Neural cell (in vitro differentiated cells): Measurements from ENCODE around the gene LDAH. TPM values are rescaled to one million over a fixed set of nuclear protein-coding genes. Genes with fewer than 3 reads are reported as not detected.

Source experiments
- H2AFZ ChIP-seq: fragments of 200-600, 300-800 bp; sonication (generic), shearing (Covaris generic); 2 replicates; pipeline ENCODE4 v1.6.0; 2014; ENCODE audit warnings: low read depth, mild to moderate bottlenecking, antibody characterized with exemption, low read length, moderate library complexity
- H3F3A ChIP-seq: fragments of 200-600 bp; shearing (Covaris generic); 2 replicates; pipeline ENCODE4 v1.6.1; 2016; ENCODE audit warnings: mild to moderate bottlenecking, moderate library complexity, mixed read lengths, antibody characterized with exemption, low read length; ENCODE audit not compliant: insufficient read depth, poor library complexity, severe bottlenecking
- H3K27ac ChIP-seq: fragments of 200-600, 300-800 bp; sonication (generic), shearing (Covaris generic); 2 replicates; pipeline ENCODE4 v1.5.1; 2014; ENCODE audit warnings: mild to moderate bottlenecking, low read length, moderate library complexity
- H3K27me3 ChIP-seq: fragments of 300-800, 200-600 bp; sonication (generic), shearing (Covaris generic); 2 replicates; pipeline ENCODE4 v1.6.0; 2014; ENCODE audit warnings: mild to moderate bottlenecking, low read depth, low read length, moderate library complexity; ENCODE audit not compliant: insufficient read depth
- H3K36me3 ChIP-seq: fragments of 300-800, 200-600 bp; sonication (generic), shearing (Covaris generic); 2 replicates; pipeline ENCODE4 v1.5.1; 2014; ENCODE audit warnings: mild to moderate bottlenecking, antibody characterized with exemption, low read length, moderate library complexity; ENCODE audit not compliant: insufficient read depth
- H3K4me2 ChIP-seq: fragments of 300-800, 200-600 bp; sonication (generic), shearing (Covaris generic); 2 replicates; pipeline ENCODE4 v1.6.0; 2014; ENCODE audit warnings: mild to moderate bottlenecking, low read length
- H3K4me3 ChIP-seq: fragments of 300-800, 200-600 bp; sonication (generic), shearing (Covaris generic); 2 replicates; pipeline ENCODE4 v1.5.1; 2014; ENCODE audit warnings: mild to moderate bottlenecking, low read length, moderate library complexity
- H3K79me2 ChIP-seq: fragments of 200-600 bp; shearing (Covaris generic); replicated peaks from 2 replicates; pipeline ENCODE4 v1.6.0; 2014; ENCODE audit warnings: mild to moderate bottlenecking, low read length, moderate library complexity; ENCODE audit not compliant: insufficient read depth
- H3K9ac ChIP-seq: fragments of 300-800, 200-600 bp; sonication (generic), shearing (Covaris generic); 2 replicates; pipeline ENCODE4 v1.6.1; 2016; ENCODE audit warnings: mild to moderate bottlenecking, low read length, mixed read lengths
- H3K9me2 ChIP-seq: fragments of 200-600 bp; shearing (Covaris generic); 2 replicates; pipeline ENCODE4 v1.6.1; 2016; ENCODE audit warnings: mild to moderate bottlenecking, low read length, mixed read lengths; ENCODE audit not compliant: insufficient read depth
- H3K9me3 ChIP-seq: fragments of 200-600, 300-800 bp; sonication (generic), shearing (Covaris generic); 2 replicates; pipeline ENCODE4 v1.6.1; 2016; ENCODE audit warnings: mild to moderate bottlenecking, mixed run types, low read length, moderate library complexity, mixed read lengths
- H4K20me1 ChIP-seq: fragments of 200-600 bp; shearing (Covaris generic); 2 replicates; pipeline ENCODE4 v1.6.1; 2016; ENCODE audit warnings: mild to moderate bottlenecking, mixed run types; ENCODE audit not compliant: insufficient read depth
- CTCF ChIP-seq: fragments of 450-650 bp; IDR thresholded peaks from 2 replicates; pipeline ENCODE4 v1.5.1; 2014; ENCODE audit warnings: antibody characterized with exemption, mild to moderate bottlenecking, moderate library complexity; ENCODE audit not compliant: poor library complexity, severe bottlenecking
- EP300 ChIP-seq: fragments of 450-650 bp; conservative IDR thresholded peaks from 2 replicates; pipeline ENCODE4 v1.6.1; 2014; ENCODE audit warnings: antibody characterized with exemption, mild to moderate bottlenecking, moderate library complexity; ENCODE audit not compliant: poor library complexity, severe bottlenecking
- EZH2 ChIP-seq: fragments of 200-600, 300-800 bp; shearing (Covaris generic), sonication (generic); IDR thresholded peaks from 2 replicates; pipeline ENCODE4 v1.6.1; 2014; ENCODE audit warnings: antibody characterized with exemption, low read length, borderline replicate concordance, mild to moderate bottlenecking; ENCODE audit not compliant: insufficient read depth, poor library complexity, severe bottlenecking
- MXI1 ChIP-seq: fragments of 450-650 bp; conservative IDR thresholded peaks from 2 replicates; pipeline ENCODE4 v1.6.1; 2014; ENCODE audit warnings: antibody characterized with exemption, mild to moderate bottlenecking; ENCODE audit not compliant: poor library complexity, severe bottlenecking
- POLR2AphosphoS5 ChIP-seq: IDR thresholded peaks from 2 replicates; pipeline ENCODE4 v1.6.1; 2012
- RAD21 ChIP-seq: fragments of 450-650 bp; conservative IDR thresholded peaks from 2 replicates; pipeline ENCODE4 v1.6.1; 2014; ENCODE audit warnings: antibody characterized with exemption, mild to moderate bottlenecking, moderate library complexity
- REST ChIP-seq: IDR thresholded peaks from 2 replicates; pipeline ENCODE4 v1.6.1; 2012; ENCODE audit warnings: borderline replicate concordance
- SMC3 ChIP-seq: fragments of 450-650 bp; conservative IDR thresholded peaks from 2 replicates; pipeline ENCODE4 v1.6.1; 2014; ENCODE audit warnings: antibody characterized with exemption, mild to moderate bottlenecking, moderate library complexity; ENCODE audit not compliant: poor library complexity
- TAF1 ChIP-seq: IDR thresholded peaks from 2 replicates; pipeline ENCODE4 v1.6.1; 2012; ENCODE audit warnings: low read depth
- polyA plus RNA-seq: library from polyadenylated mRNA; depleted of rRNA; stranded (reverse); fragments of >200 nt; gene quantifications from 2 replicates; pipeline ENCODE4 v1.2.3, GENCODE V29; 2014

LDAH gene
- polyA plus RNA-seq, 1 donor from 2014 or later: 44.1 TPM

GRCh38 chr2:20666304-20667150 is 156.4 kb downstream of the LDAH start, which contains the start of gene GDF7:
TSS of gene GDF7 (plus strand) at chr2:20667144. CDS start at chr2:20667240, 96 bp downstream.
- Histone ChIP-seq H3K4me2 (peak within 1 kb of the TSS; percentile 19), H3K9me3 (no peaks in the 10 kb centered on the region), H3K4me3 (peak within 1 kb of the TSS; percentile 72), H3F3A (no peaks in the 10 kb centered on the region), H3K9me2 (no peaks in the 10 kb centered on the region), H2AFZ (peak within 1 kb of the TSS; percentile 14), H3K9ac (peak within 1 kb of the TSS; percentile 49), H3K36me3 (no peaks in the 10 kb centered on the region), H3K79me2 (no peaks in the 10 kb centered on the region), H3K27ac (no peak within 1 kb of the TSS), H3K27me3 (peaks cover 96% of the 10 kb centered on the region), H4K20me1 (no peaks in the 10 kb centered on the region)
- peak; percentile 7 for TF ChIP-seq POLR2AphosphoS5
- no peak for TF ChIP-seq EP300
- peak; percentile 45 for TF ChIP-seq CTCF
- TF ChIP-seq TAF1: no peak
- peak; percentile 64 for TF ChIP-seq EZH2
- no peak for TF ChIP-seq REST
- TF ChIP-seq SMC3: no peak
- TF ChIP-seq MXI1: no peak

GRCh38 chr2:20666005-20666303 is 156.9 kb downstream of the LDAH start:
- Histone ChIP-seq H3K9me3 (no peaks in the 10 kb centered on the region), H3K4me3 (peak overlapping the region; percentile 67), H3F3A (no peaks in the 10 kb centered on the region), H3K9ac (no peak overlapping the region), H4K20me1 (no peaks in the 10 kb centered on the region), H3K9me2 (no peaks in the 10 kb centered on the region), H3K4me2 (no peak overlapping the region), H2AFZ (no peak overlapping the region), H3K36me3 (no peaks in the 10 kb centered on the region), H3K27ac (no peak overlapping the region), H3K79me2 (no peaks in the 10 kb centered on the region), H3K27me3 (peaks cover 91% of the 10 kb centered on the region)
- TF ChIP-seq EP300 (no peak), MXI1 (no peak), POLR2AphosphoS5 (no peak), SMC3 (no peak), EZH2 (no peak), CTCF (no peak), TAF1 (no peak), RAD21 (no peak), REST (no peak)
